GM12872 (cell line): ENCODE measurements around the gene ZNF544.

ENCODE experiments used
- TF ChIP-seq, protein P1 (sequence below): IDR thresholded peaks from 3 replicates; pipeline ENCODE4 v1.5.1; 2011; ENCODE audit warnings: low read depth, mild to moderate bottlenecking, low read length, moderate library complexity; ENCODE audit not compliant: insufficient read depth

Gene ZNF544

DNA sequence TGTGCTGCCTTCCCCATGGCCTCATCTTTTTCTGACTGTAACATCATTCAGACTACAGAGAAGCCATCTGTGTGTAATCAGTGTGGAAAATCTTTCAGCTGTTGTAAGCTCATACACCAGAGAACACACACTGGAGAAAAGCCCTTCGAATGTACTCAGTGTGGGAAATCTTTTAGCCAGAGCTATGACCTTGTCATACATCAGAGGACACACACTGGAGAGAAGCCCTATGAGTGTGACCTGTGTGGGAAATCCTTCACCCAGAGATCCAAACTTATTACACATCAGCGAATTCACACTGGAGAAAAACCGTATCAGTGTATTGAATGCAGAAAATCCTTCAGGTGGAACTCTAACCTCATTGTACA is 32.9 kb downstream of the ZNF544 start:
- TF ChIP-seq, protein P1, sequence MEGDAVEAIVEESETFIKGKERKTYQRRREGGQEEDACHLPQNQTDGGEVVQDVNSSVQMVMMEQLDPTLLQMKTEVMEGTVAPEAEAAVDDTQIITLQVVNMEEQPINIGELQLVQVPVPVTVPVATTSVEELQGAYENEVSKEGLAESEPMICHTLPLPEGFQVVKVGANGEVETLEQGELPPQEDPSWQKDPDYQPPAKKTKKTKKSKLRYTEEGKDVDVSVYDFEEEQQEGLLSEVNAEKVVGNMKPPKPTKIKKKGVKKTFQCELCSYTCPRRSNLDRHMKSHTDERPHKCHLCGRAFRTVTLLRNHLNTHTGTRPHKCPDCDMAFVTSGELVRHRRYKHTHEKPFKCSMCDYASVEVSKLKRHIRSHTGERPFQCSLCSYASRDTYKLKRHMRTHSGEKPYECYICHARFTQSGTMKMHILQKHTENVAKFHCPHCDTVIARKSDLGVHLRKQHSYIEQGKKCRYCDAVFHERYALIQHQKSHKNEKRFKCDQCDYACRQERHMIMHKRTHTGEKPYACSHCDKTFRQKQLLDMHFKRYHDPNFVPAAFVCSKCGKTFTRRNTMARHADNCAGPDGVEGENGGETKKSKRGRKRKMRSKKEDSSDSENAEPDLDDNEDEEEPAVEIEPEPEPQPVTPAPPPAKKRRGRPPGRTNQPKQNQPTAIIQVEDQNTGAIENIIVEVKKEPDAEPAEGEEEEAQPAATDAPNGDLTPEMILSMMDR, result no peak

DNA sequence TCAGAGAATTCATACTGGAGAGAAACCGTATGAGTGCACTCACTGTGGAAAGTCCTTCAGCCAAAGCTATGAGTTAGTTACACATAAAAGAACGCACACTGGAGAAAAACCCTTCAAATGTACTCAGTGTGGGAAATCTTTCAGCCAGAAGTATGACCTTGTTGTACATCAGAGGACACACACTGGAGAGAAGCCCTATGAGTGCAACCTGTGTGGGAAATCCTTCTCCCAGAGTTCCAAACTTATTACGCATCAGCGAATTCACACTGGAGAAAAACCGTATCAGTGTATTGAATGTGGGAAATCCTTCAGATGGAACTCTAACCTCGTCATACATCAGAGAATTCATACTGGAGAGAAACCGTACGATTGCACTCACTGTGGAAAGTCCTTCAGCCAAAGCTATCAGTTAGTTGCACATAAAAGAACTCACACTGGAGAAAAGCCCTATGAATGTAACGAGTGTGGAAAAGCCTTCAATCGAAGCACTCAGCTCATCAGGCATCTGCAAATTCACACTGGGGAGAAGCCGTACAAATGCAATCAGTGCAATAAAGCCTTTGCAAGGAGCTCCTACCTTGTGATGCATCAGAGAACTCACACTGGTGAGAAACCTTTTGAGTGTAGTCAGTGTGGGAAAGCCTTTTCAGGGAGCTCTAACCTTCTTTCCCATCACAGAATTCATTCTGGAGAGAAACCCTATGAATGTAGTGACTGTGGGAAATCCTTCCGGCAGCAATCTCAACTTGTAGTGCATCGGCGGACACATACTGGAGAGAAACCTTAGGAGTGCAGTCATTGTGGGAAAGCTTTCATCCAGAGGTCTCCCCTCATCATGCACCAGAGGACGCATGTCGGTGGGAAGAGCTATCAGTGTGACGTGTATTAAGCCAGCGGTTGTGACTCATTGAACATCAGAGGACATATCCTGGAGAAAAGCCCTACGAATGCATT is 33.5 kb downstream of the ZNF544 start:
- TF ChIP-seq, protein P1, result no peak

DNA sequence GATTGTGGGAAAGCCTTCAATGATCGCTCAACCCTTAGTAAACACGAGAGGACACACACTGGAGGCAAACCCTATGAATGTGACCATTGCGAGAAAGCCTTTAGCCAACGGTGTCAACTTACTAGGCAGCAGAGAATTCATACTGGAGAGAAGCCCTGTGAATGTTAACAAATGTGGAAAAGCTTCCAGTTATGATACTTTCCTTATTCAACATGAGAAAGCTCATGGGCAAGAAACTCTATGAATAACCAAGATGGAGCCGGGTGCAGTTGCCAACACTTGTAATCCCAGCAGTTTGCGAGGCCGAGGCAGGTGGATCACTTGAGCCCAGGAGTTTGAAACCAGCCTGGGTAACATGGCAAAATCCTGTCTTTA is 34.2 kb downstream of the ZNF544 start:
- TF ChIP-seq, protein P1, result no peak

DNA sequence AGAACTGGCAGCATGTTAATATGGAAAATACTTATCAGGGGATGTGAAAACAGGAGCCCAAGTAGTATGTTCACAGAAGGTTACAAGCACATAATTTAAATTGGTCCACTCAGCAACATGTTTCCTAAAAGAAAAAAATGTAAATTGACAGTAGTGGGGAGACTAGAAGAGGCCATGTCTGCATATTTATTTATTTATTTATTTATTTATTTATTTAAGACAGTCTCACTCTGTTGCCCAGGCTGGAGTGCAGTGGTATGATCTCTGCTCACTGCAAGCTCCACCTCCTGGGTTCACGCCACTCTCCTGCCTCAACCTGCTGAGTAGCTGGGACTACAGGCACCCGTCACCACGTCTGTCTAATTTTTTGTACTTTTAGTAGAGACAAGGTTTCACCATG is 36.4 kb downstream of the ZNF544 start:
- TF ChIP-seq, protein P1, result no peak

DNA sequence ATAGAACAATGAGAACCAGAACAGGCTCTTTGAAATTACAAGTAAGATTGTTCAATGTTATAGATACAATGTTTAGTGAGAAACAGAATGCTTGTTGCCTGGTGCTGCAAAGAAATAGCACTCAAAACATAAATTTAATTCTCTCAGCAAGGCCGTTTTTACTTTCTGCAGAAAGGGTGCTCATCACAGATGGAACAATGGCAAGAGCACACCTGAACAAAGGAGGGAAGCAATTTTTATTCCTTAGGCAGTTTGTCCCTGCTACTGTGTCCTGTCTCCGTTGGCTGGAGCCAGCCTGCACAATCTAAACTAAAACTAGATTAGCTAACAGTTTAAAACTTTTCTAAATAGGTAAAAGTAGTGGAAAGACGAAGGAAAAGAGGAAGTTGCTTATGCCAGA is 39.6 kb downstream of the ZNF544 start:
- TF ChIP-seq, protein P1, result no peak

DNA sequence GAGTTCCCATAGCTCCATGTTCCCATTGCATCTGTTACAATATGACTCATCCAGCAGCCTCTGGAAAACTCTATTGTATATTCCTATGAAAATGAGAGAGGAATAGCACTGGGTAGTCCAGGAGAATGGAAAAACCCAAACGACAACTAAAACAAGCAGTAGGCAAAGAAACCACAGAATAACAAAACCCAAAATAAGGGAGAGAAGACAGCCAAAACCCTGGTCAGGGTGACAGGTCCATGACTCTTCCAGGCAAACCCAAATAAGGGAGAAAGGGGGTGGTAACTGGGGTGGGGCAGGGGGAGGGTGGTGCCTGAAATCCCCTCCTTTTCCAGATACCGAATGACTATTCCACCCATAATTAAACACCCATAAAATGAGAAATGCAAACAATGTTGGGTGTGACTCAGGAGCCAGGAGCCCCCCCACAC is 46.1 kb downstream of the ZNF544 start:
- TF ChIP-seq, protein P1, result no peak

DNA sequence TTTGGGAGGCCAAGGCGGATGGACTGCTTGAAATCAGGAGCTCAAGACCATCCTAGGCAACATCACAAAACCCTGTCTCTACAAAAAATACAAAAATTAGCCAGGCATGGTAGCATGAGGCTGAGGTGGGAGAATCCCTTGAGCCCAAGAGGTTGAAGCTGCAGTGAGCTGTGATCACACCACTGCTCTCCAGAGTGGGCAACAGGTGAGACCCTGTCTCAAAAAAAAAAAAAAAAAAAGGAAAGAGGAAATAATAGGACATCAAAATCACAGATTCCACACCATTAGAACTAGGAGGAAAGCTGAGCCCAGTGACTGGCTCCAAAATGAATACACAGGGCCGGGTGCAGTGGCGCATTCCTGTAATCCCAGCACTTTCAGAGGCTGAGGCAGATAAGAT is 46.9 kb downstream of the ZNF544 start:
- TF ChIP-seq, protein P1, result no peak
